OCI-LY3 (cell line): ENCODE measurements around the gene TARBP2.

Source experiments
- CTCF ChIP-seq: fragments of 200-600, 300-600 bp; sonication (generic); IDR thresholded peaks from 2 replicates; pipeline ENCODE4 v1.5.1; 2014; ENCODE audit warnings: antibody characterized with exemption, low read length, low read depth
- EZH2phosphoT487 ChIP-seq: fragments of 200-600 bp; shearing (Covaris generic); IDR thresholded peaks from 2 replicates; pipeline ENCODE4 v1.6.1; 2018; ENCODE audit warnings: antibody characterized with exemption, mixed run types, low read depth

DNA sequence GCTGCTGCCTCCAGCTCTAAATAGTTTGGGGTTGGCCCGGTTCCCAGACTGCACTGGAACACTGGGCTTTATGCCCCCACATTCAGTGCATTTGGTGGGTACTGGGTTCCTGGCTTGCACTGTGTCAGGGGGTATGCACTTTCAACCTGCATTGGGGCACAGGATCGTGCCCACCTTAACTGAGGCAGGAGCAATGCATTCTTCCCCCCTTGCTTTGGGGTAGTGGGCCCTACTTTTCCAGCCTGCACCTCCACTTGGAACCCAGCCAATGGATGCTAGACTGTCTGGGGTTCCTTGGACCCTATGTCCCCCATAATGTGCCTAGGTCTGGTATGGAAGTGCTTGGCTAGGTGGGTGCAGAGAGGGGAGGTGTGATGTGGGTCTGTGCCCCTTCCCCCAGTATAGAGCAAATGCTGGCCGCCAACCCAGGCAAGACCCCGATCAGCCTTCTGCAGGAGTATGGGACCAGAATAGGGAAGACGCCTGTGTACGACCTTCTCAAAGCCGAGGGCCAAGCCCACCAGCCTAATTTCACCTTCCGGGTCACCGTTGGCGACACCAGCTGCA, 615 bp downstream of the TARBP2 start:
- no peak for TF ChIP-seq CTCF
- no peak for TF ChIP-seq EZH2phosphoT487
